Cardiac fibroblast (primary cell): ENCODE results near the gene CLEC16A.
A peak's percentile ranks its signal among the peaks of the same experiment; 100 is the strongest.

Experiments used
- DNase-seq, 2 donors: peaks; one replicate each; pipeline versions ENCODE4 v3.0.0 to v3.0.0-alpha.2; 2010; ENCODE audit warnings: low read depth in 2 of 2
- H3K4me3 ChIP-seq, 2 donors: replicated peaks in 1 of 2; 1 replicate in 1 of 2; 2 replicates in 1 of 2; pipeline ENCODE4 v1.5.1; 2011; ENCODE audit warnings: low read depth in 2 of 2, low read length in 2 of 2, mild to moderate bottlenecking in 2 of 2, moderate library complexity in 1 of 2
- CTCF ChIP-seq: IDR thresholded peaks from one replicate; pipeline ENCODE4 v1.5.1; 2011; ENCODE audit warnings: low read depth, mild to moderate bottlenecking, low read length, inconsistent platforms

CLEC16A gene

GRCh38 chr16:11020792-11021551 is 76.6 kb downstream of the CLEC16A start:
- H3K4me3 ChIP-seq = no peak overlapping the region
- no peak for DNase-seq
- TF ChIP-seq CTCF = no peak

- no peak for TF ChIP-seq CTCF
- H3K4me3 ChIP-seq = no peak overlapping the region
- no peak for DNase-seq
Observed at GRCh38 chr16:11022002-11022401, 77.6 kb downstream of the CLEC16A start.

- TF ChIP-seq CTCF = no peak
- no peak overlapping the region for H3K4me3 ChIP-seq
- DNase-seq = no peak
Observed at GRCh38 chr16:11023262-11024039, 79.1 kb downstream of the CLEC16A start.

- no peak for DNase-seq
Observed at GRCh38 chr16:11024333-11025053, 80.1 kb downstream of the CLEC16A start.

GRCh38 chr16:11025120-11025531 is 80.8 kb downstream of the CLEC16A start:
- no peak for TF ChIP-seq CTCF
- H3K4me3 ChIP-seq = no peak overlapping the region
- DNase-seq = no peak

More at GRCh38 chr16:11024333-11025053, 80.1 kb downstream of the CLEC16A start:
- no peak for TF ChIP-seq CTCF
- no peak overlapping the region for H3K4me3 ChIP-seq

- TF ChIP-seq CTCF = no peak
- DNase-seq = peak in 1 of 2 donors; percentile 33
- H3K4me3 ChIP-seq = no peak overlapping the region
Observed at GRCh38 chr16:11029948-11030347, 85.6 kb downstream of the CLEC16A start.
